Measurements from ENCODE around the gene ETNK2.

Gene ETNK2, protein sequence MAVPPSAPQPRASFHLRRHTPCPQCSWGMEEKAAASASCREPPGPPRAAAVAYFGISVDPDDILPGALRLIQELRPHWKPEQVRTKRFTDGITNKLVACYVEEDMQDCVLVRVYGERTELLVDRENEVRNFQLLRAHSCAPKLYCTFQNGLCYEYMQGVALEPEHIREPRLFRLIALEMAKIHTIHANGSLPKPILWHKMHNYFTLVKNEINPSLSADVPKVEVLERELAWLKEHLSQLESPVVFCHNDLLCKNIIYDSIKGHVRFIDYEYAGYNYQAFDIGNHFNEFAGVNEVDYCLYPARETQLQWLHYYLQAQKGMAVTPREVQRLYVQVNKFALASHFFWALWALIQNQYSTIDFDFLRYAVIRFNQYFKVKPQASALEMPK

DNA sequence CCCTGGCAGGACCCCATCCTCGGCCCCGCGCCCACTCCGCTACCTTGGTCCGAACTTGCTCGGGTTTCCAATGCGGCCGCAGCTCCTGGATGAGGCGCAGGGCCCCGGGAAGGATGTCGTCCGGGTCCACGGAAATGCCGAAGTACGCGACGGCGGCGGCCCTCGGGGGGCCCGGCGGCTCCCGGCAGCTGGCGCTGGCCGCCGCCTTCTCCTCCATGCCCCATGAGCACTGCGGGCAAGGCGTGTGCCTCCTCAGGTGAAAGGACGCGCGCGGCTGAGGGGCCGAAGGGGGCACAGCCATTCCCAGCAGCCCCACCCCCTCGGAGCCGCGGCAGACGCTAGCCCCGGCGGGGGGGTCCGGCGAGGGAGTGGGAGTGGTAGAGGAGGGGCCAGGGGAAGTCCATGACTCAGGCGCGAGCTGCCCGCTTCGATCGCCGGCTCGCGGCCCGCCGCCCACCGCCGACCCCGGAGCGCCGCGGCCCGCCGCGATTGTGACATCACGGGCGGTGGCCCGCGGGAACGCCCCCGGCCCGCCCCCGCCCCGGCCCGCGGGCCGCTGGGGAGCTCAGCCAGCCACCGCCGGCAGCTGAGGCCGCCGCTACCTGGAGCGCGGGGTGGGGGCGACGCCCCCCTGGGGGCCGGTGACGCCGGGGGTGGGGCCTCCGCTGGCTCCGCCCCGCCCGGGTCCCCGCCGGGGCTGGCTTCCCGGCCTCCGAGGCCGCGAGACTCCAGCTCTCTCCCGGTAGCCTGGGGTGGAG is at the start of gene ETNK2:
ETNK2 (minus strand) TSS at position 493 of the 758 bp plus-strand sequence; CDS start at position 301, 192 bp downstream.
- peak; percentile 51 for DNase-seq

DNA sequence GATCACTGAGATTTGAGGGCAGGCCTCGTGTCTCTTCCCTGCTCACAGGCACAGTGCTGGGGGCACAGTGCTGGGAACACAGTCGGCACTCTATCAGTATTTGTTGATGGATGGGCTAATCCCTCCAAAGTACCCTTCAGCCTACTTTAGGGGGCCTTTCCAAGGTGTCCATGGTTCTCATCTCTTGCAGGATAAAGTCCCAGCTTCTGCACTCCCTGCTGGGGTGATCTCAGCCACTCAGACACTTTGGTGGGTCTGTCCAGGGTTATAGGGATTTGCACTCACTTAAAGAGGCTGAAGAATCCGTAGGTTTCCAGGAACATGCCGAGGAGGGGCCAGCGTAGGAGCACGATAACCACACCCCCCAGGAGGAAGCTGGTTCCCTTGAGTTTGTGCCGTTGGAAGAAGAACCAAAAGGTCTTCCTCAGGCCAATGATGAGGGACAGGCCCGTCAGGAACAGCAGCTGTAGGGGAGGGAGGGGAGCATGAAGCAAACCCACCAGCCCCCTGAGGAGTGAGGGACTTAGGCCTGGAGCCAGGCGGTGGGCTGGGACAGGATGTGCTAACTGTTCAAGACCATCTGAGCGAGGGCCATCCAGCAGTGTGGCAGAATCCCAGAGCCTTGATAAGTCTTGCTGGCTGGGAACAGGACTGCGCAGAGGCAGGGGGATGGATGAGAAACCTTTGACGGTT is 49.6 kb upstream of the ETNK2 start:
- DNase-seq = no peak

DNA sequence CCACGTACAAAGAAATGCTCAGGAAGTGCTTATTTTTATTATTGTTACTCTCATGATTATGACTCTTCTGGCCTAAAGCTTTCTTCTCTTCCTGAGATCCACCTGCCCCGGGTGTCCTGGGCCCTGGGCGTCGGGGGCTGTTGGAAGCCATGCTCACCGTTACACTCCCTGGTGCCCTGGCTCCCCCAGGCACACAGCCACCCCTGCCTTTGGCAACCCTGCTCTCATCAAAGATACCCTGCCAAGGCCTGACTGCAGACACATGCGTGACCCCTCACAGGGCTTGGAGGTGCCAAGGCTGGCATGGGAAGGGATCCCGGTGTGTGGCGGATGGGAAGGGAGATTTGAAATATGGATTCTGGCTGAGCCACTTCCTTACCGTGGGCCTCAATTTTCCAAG is 47.7 kb upstream of the ETNK2 start:
- DNase-seq = no peak

DNA sequence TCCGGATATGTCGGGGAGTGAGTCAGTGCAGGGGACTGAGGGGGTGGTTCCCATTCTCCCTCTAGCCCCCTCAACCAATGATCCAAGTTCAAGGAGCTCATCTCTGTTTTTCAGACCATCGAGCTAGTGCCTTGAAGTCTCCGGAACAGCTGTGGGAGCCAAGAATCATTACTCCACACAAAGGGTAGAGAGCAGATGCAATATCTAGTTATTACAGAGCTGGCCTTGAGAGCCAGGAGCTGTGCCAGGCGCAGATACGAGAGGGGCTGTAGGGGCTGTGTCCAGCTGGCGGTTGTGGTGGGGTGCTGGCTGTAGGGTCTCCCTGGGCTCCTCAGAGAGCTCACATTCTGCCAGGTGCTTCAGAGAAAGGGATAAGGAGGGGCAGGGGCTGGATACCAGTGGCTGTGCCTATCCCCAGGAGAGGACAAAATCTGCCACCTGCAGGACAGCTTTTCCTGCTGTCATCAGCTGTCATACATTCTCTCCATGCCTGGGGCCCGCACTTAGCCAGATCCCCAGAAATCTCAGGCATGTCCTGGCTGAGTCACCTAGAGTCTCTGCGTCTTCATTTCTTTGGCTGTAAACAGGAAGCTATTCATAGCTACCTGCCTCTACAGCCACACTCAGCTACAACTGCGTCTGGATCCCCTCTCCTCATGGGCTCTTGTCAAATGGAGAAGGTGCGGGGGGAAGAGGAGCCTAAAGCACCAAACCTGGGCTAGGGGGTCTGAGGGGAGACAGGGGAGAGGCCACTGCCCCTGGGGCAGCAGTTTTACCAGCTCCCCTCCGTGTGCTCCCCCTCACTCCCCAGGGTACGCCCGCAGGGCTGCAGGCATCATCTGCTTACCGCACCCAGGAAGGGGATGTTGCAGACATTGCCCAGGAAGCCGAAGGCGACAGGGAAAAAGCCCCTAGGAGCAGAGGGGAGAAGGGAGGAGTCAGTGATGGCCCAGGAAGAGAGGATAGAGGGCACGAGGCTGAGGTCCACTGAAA is 46.8 kb upstream of the ETNK2 start:
- peak; percentile 31 for DNase-seq

DNA sequence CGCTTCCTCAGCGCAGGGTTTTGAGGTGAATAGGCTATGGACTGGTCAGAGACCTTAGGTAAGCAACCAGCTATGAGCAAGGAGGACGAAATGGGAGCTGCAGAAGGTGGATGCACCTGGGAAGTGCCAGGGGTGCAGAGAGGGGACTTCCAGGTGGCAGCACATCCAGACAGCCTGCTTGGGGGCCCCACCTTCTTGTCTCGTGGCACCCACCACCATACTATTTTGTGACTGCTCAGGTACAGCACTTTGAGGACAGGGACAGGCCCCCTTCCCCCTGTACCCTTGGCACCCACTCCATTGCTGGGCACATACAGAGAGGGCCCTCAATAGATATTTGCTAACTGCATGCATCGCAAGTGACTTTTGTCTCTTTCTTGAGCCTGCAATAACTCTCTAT is 45.2 kb upstream of the ETNK2 start:
- DNase-seq = no peak

DNA sequence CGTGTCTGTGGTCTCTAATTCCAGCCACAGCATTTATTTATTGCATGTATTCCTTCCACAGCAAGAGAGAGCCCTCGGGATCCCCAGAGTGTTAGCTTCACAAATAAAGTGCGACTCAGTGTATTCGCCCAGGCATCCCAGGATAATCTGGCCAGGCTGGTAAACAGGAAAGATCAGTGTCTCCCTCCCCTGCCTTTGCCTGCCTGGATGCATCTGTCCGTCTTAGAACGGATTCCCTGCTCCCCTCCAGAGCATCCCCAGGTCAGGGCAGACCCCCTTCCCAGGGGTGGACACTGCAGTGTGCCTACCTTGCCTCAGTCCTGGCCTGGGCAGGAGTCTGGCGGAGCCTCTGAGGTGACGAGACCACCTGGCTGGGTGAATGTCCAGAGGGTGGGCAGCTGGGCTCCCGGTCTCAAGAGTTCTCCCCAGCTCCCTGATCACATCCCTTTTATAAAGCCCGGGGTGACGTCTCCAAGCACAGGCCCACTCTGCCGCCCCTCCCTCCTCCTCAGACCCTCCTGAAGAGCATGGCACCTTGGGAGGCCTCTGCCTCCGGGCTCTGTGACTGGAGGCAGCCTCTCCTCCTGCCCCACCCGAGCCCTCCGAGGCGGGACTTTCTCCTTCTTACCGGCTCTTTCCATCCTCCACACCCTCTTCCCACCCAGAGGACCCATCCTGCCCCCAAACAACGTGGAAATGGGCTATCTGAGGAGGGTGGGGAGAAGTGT is 44.4 kb upstream of the ETNK2 start, which contains the start of gene KISS1:
KISS1 (minus strand) TSS at position 424 of the 728 bp plus-strand sequence. CDS start 3,615 bp downstream, outside the sequence.
- DNase-seq = no peak

DNA sequence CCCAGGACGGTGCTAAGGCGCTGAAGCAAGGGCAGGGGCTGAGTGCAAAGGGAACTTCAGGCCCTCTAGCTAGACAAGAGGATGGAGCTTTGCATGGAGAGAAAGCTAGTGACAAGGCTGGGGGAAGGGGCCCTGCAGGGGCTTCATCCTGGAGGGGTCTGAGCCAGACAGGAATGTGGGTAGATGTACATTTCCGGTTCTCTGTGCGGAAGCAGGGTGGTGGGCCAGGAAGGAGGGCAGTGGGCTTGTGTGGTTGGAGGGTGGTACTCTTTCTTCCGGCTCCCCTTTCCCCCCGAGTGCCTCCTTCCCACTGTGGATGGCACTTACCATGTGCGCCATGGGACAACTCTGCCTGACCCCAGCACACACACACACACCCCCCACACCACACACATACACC is 42.9 kb upstream of the ETNK2 start:
- no peak for DNase-seq

DNA sequence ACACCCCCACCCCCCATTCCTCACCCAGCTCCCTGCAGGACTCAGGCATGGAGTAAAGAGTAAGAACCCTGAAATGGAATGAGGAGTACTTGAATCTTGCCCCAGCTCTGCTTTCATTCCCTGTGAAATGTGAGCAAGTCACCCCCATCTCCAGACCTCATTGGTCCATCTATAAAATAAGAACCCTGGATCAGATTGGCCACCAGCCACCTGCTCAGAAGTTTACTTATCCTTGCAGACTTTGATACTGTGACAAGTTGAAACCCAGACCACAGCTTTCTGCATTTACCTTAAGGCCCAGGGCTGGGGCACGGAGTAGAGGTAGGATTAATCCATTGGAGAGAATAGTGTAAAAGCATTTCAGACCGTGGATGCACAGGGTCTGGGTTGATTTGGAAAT is 42.2 kb upstream of the ETNK2 start:
- DNase-seq = no peak

DNA sequence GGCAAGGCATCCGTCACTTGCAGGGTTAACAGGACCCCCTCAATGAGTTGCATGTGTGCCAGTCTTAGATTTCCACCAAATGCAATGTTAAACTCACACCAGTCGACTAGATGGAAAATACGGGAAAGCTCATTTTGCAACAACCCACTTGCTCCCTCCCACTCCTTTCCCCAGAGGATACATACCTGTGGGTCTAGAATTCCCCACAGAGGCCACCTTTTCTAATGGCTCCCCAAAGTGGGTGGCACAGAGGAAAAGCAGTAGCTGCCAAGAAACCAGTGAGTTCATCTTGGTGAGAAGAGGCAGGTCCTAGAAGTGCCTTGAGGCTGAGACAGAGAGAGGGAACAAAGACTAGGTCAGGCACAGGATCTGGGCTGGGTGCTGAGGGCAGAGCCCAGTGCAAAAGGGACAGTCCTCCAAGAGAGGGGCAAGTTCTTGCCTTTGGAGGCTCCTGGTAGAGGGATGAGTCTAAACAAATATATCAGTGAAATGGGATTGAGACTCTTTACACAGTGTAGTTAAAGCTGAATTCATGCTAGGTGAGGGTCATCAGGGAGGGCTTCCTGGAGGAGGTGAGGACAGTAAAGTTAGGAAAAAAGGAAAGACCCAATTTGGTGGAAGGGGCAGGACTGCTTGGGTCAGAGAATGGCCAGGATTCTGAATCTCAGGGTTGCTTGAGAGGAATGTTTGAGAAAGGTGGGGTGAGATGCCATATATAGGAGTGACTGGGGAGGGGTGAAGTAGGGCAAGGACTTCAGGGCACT is 40.9 kb upstream of the ETNK2 start:
- no peak for DNase-seq

DNA sequence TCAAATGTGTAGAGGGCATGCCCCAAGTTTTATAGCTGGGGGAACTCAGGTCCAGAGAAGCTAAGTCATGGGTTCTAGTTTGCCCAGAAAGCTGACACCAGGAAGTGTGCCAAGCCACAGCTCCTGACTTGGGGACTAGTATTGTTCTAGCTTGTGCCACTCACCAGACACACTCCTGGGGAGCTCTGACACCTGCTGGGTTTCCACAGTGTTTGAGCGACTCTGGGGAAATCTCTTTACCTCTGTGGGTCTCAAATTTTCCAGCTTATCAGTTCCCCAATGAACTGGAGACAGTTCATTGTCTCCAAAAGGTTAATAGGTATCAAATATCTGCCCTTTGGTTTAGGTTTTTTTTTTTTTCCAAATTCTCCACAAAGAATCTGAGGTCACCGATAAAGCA is 40.2 kb upstream of the ETNK2 start:
- DNase-seq = no peak

DNA sequence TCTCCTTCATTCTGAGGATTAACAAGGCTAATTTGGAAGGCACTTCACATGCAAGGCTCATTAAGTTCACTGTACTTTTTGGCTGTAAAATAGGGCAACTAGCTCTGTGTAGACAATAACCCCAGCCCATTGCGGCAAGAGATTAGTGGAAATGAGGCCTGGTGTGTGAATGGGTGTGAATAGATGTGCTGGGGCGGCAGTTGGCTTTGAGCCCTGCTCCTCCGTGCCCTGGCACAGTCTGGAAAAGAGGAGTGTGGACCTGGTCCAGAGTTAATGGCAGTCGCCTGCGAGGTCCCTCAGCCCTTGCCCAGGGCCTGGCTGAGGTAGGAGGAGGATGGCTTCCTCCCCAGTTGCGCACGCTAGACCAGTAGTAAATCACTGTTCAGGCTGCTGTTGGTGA is 39.6 kb upstream of the ETNK2 start:
- DNase-seq = peak; percentile 51

DNA sequence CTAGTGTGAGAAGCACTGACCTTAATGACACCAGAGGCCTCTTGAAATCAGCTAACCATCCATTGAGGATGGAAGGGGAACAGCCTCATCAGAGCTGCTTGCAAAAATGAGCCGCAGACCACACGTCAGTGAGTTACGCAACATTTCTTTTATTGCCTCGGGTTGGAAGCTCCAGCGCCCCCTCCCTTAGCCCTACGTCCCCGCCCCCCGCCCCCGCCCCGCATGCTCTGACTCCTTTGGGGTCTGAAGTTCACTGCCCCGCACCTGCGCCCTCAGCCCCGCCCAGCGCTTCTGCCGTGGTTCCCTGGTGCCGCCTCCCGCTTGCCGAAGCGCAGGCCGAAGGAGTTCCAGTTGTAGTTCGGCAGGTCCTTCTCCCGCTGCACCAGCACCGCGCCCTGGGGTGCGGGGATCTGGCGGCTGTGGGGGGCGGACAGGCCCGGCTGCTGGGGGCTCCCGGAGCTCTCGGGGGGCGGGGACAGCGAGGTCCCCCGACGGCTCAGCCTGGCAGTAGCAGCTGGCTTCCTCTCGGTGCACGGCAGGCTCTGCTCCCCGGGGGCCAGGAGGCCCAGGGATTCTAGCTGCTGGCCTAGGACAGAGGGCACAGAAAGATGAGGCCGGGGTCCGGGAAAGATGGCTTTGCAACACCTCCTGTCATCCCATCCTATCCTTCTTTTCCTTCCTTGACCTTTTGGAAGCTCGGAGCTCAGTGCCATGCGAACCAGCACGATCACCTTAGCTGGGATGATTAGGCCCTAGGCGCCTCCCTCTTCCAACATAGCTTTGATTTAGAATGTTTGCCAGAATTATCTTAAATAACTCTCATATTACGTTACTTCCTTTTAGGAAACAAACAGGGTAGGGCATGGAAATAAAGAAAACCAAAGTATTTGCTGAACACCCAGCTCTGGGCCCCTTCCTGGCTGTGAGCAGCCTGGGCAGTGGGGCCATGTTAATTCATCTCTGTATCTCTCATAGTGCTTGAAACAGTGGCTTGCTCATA is 38.7 kb upstream of the ETNK2 start:
- no peak for DNase-seq

DNA sequence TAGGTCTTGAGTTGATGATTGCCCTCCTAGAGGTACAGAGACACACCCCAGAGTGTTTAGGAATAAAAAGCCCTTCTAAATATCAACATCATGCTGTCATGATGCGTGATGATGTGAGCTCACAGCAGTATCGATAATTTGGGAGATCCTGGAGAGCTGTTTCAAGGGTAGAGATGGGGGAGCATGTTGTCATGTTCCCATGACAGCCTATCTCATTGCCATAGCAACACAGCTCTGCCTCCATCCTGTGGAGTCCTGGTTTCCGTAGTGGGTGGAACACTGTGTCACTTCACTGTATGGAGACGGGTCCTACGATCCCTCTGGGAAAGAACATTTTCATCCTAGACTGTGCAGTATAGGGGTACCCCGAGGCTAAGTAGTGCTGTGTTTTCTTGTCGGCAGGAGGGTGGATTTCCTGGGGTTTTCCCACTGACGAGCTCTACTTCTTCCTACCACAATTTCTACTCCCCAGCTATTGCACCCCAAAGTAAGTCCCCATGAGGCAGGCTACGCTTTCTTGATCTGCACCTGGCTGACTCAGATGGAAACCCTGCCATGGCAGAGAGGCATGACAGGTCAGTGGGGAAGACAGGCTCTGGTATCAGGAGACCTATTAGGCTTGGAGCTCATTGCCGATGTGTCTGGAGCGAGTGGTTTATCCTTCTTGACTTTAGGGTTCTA is 37.3 kb upstream of the ETNK2 start:
- DNase-seq = no peak

DNA sequence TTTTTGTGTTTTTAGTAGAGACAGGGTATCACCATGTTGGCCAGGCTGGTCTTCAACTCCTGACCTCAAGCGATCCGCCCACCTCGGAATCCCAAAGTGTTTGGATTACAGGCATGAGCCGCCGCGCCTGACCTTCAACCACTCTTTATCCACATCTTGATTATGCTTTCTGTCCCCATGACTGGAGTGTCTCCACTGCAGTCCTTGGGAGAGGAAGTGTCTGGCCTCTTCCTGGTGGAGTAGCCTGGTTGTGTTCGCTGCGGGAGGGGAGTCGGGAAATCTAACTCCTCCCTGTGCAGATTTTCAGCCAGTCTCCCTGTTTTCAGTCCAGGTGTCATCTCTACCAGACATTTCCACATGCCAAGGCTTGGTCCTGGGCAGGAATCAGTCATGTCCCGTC is 34.8 kb upstream of the ETNK2 start:
- DNase-seq = no peak

DNA sequence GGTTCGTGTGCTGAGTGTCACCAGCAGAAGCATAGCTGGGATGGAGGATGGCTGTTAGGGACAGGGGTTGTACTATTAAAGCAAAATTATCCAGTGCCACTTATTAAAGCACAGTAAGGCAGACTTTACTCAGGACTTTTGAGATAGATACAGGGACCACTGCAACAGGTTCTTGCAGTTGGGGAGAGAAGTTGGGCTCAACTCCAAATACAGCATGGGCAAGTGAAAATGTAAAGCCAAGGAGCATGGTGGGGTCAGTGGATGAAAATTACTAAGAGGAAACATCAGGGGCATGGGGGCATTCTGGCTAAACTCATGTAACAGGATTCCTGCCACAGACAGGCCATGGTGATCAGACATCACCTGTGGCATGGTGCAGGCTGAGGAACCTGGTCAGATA is 29.3 kb upstream of the ETNK2 start:
- no peak for DNase-seq

DNA sequence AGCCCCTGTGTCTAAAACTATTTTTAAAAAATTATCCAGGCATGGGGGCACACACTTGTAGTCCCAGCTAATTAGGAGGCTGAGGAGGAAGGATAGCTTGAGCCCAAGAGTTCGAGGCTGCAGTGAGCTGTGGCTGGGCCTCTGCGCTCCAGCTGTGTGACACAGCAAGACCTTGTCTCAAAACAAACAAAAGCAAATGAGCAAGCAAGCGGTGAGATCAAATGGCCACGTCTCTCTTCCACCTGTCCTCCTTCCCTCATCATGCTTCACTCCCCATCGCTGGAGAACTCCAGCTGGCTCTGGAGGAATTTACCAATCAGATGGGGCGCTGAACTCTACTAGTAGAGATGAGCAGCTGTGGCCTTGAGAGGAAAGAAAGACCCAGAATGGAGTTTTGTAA is 28.3 kb upstream of the ETNK2 start:
- DNase-seq = no peak

DNA sequence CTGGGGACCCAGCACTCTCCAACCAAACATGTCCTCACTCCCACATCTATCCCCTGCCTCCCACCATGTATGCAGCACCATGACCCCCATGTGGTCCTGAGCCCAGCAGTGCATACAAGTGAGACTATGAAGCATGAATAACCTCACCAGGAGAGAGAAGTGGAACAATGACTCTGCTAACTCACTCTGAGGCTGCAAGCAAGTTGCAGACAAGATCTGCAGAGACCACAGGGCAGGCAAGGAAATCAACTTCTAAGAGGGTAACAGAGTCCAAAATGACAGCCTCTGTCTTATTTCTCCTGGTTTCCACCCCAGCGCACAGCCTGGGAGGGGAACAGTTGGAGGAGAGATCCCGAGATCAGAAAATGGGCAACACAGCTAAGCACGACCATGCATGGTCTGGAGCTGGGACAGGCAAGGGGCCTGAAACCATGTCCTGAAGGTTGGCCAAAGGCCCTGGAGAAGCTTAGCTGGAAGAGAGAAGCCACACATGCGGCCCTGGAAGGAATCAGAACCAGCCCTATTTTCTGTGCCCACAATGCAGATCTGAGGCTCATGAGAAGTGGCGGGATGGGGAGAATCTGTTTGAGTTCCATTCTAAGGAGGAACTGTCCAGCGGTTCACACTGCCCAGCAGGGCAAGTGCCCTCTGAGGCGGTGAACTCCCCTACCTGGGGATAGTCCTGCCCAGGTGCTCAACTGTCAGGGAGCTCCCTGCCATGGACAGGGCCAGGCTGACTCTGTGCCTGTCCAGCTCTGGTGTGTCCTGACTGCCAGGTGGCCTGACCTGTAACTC is 26.8 kb upstream of the ETNK2 start:
- no peak for DNase-seq

DNA sequence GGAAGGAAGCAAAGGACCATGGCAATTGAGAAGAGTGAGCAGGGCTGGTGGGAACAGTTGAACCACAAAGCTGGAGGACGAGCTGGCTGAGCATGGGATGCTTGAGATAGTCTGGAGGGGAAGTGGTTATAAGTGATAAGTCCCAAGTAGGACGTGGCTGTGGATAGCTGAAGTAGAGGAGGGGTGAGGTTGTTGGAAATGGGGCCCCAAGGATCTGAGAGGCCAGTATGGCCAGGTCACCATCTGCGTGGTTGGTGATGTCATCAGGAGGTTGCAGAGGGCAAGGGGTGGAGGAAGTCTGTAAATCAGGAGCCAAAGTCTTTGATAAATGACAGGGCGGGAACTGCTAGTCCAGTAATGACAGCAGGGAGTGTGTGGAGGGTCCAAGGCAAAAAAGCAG is 25.3 kb upstream of the ETNK2 start:
- no peak for DNase-seq
